ENCODE measurements around the gene THOC7.

The THOC7 gene

DNA sequence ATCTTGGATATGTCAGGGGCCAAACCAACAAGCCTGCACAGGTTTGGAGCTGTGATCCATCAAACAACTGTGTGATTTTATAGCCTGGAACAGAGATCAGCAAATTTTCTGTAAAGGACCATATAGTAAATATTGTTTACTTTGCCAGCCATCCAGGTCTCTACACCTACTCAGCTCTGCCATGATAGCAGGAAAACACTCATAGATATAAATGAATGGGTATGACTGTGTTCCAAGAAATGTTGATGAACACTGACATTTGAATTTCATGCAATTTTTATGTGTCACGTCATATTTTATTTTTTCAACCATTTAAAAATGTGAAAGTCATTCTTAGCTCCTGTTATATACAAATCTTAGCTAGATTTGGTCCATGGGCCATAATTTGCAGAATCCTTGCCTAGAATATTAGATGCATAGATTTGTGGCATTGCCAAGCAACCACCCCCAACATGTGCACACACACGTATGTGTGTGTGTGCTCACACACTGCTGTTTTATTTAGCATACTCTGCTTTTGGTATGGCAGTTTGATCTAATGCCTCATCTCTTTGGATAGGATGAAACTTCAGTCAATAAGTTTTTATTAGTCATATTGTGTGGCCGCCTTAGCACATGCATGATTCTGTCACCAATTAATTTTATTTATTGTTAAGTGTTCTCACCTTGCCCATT is 6.5 kb upstream of the THOC7 start:
- TF ChIP-seq GATA3 (IDR thresholded peaks at IDR 0.05; ENCODE audit: low read depth, low read length) = no peak
- TF ChIP-seq GATA2 (IDR thresholded peaks at IDR 0.05; ENCODE audit: low read depth, low read length) = no peak

DNA sequence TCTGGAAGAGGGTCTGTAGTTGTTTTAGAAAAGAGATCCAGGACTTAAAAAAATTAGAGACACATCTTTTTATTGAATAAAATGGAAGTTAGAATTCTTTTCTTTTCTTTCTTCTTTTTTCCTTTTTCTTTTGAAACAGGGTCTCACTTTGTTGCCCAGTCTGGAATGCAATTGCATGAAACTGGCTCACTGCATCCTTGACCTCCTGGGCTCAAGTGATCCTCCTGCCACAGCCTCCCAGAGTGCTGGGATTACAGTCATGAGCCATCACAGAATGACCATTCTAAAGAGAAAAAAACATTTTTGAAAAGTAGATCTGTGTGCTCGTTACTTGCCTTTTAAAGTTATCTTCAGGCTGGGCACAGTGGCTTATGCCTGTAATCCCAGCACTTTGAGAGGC is 3.6 kb upstream of the THOC7 start:
- no peak for TF ChIP-seq GATA2 (IDR thresholded peaks at IDR 0.05; ENCODE audit: low read depth, low read length)
- no peak for TF ChIP-seq GATA3 (IDR thresholded peaks at IDR 0.05; ENCODE audit: low read depth, low read length)

- TF ChIP-seq GATA3 (IDR thresholded peaks at IDR 0.05; ENCODE audit: low read depth, low read length) (no peak), GATA2 (IDR thresholded peaks at IDR 0.05; ENCODE audit: low read depth, low read length) (no peak)
Measured at GRCh38 chr3:63864965-63865327, 1.3 kb upstream of the THOC7 start.

- TF ChIP-seq GATA3 (IDR thresholded peaks at IDR 0.05; ENCODE audit: low read depth, low read length) = no peak
- no peak for TF ChIP-seq GATA2 (IDR thresholded peaks at IDR 0.05; ENCODE audit: low read depth, low read length)
Measured at GRCh38 chr3:63864008-63864964, 681 bp upstream of the THOC7 start.

GRCh38 chr3:63862804-63863149 is 828 bp downstream of the THOC7 start:
- peak; percentile 58 for TF ChIP-seq GATA2 (IDR thresholded peaks at IDR 0.05; ENCODE audit: low read depth, low read length)
- TF ChIP-seq GATA3 (IDR thresholded peaks at IDR 0.05; ENCODE audit: low read depth, low read length) = no peak

DNA sequence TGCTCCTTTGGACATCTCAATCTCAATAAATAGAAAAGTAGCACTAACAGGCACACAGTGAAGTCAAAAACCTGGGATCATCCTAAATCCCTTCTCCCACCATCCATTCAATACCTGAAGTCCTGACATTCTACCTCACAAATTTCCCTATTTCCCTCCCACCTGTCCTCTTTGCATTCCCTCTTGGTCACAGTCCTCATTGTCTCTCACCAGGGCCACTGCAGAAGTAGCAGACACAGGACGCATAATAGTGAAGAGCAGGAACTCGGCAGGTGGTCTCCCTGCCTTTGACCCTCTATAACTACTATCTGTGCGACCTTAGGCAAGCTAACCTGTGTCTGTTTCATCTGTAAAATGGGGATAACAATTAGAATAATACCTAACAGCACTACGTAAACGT is 2.3 kb downstream of the THOC7 start:
- TF ChIP-seq GATA2 (IDR thresholded peaks at IDR 0.05; ENCODE audit: low read depth, low read length) (no peak), GATA3 (IDR thresholded peaks at IDR 0.05; ENCODE audit: low read depth, low read length) (no peak)

DNA sequence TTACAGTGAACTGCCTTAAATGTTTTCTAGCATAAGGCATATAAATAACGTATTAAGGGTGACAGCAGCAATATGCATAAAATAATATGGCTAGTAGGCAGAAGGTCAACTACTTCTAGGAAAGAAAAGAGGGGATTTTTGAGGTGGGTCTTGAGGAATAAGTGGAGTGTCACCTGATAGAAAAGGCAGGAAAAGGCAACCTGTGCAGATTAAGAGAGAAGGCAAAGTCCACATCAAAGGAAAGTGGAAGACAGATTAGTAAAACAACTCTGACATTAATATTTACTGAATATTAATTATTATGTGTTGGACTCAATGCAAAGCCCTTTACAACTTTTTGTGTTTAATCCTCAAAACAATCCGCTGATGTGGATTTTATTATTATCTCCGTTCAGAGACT is 2.8 kb downstream of the THOC7 start:
- no peak for TF ChIP-seq GATA3 (IDR thresholded peaks at IDR 0.05; ENCODE audit: low read depth, low read length)
- no peak for TF ChIP-seq GATA2 (IDR thresholded peaks at IDR 0.05; ENCODE audit: low read depth, low read length)

- TF ChIP-seq GATA2 (IDR thresholded peaks at IDR 0.05; ENCODE audit: low read depth, low read length) (no peak), GATA3 (IDR thresholded peaks at IDR 0.05; ENCODE audit: low read depth, low read length) (no peak)
Measured at GRCh38 chr3:63857311-63857710, 6.3 kb downstream of the THOC7 start.

- TF ChIP-seq GATA3 (IDR thresholded peaks at IDR 0.05; ENCODE audit: low read depth, low read length) = no peak
- no peak for TF ChIP-seq GATA2 (IDR thresholded peaks at IDR 0.05; ENCODE audit: low read depth, low read length)
Measured at GRCh38 chr3:63855333-63855940, 8.2 kb downstream of the THOC7 start.

DNA sequence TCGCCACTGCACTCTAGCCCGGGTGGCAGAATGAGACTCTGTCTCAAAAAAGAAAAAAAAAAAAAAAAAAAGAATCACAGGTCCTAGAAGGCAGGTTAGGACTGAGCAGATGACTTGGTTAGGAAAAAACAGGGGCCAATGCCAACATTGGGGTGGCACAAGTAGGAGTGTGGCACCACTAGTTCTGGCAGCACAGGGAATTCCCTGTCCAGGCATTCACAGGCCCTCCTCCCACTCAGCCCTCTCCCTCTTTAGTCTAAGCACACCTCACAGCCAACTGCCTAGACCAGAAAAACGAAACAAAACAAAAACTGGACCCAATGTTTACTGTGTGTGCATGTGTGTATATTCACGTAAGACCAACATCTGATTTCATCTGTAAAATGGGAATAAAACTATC is 10.5 kb downstream of the THOC7 start:
- TF ChIP-seq GATA3 (IDR thresholded peaks at IDR 0.05; ENCODE audit: low read depth, low read length) = no peak
- no peak for TF ChIP-seq GATA2 (IDR thresholded peaks at IDR 0.05; ENCODE audit: low read depth, low read length)

- TF ChIP-seq GATA3 (IDR thresholded peaks at IDR 0.05; ENCODE audit: low read depth, low read length) (no peak), GATA2 (IDR thresholded peaks at IDR 0.05; ENCODE audit: low read depth, low read length) (no peak)
Measured at GRCh38 chr3:63851287-63851686, 12.3 kb downstream of the THOC7 start.

DNA sequence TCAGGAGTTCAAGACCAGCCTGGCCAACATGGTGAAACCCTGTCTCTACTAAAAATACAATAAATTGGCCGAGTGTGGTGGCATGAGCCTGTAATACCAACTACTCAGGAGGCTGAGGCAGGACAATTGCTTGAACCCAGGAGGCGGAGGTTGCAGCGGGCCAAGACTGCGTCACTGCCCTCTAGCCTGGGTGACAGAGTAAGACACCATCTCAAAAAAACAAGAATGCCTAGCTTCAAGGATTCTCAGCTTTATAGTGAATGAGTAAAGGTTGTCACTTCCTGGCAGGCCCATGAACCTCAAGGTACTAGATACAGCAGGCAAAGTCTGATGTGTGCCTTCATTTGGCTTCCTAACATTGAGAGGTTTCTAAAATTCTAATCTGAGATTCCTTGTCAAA is 14.4 kb downstream of the THOC7 start:
- TF ChIP-seq GATA2 (IDR thresholded peaks at IDR 0.05; ENCODE audit: low read depth, low read length) = no peak
- TF ChIP-seq GATA3 (IDR thresholded peaks at IDR 0.05; ENCODE audit: low read depth, low read length) = no peak

- TF ChIP-seq GATA2 (IDR thresholded peaks at IDR 0.05; ENCODE audit: low read depth, low read length) (no peak), GATA3 (IDR thresholded peaks at IDR 0.05; ENCODE audit: low read depth, low read length) (no peak)
Measured at GRCh38 chr3:63847718-63848450, 15.7 kb downstream of the THOC7 start.

DNA sequence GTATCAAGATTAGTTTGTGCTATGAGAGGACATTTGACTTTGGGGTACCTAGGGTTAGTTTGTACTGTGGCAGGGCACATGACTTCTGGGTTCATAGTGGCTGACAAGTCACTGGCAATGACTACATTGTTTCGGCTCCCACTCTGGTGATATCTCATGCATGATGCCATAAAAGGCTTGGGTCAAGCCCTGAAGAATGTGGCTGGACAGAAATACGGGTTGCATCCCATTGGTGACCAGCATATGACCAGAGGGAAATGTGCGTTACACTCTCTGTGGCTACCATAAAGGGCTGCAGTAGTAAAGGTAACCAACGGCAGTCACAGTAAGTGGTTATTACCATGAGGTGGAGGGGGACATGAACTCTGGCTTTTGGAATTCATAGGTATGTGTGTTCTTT is 18.4 kb downstream of the THOC7 start:
- TF ChIP-seq GATA2 (IDR thresholded peaks at IDR 0.05; ENCODE audit: low read depth, low read length) = no peak
- no peak for TF ChIP-seq GATA3 (IDR thresholded peaks at IDR 0.05; ENCODE audit: low read depth, low read length)

Measured in SH-SY5Y (cell line).